GM18508 (cell line): ENCODE data around the gene VWA5B2.
"Not testable (repeated sequence)": the region's sequence is repeated elsewhere in the genome, so short reads cannot be mapped to it uniquely, and the experiment has no call there.

ENCODE experiments used
- ATAC-seq: cut with Tn5 transposase; IDR thresholded peaks from one replicate; pipeline ENCODE4 v1.9.1; 2021; ENCODE audit warnings: moderate number of reproducible peaks; ENCODE audit not compliant: insufficient read depth, unreplicated experiment

The VWA5B2 gene

GRCh38 chr3:184267249-184267648, 37.9 kb downstream of the VWA5B2 start:
- ATAC-seq, result not testable (repeated sequence)

GRCh38 chr3:184272269-184272668, 42.9 kb downstream of the VWA5B2 start:
- no peak for ATAC-seq

- ATAC-seq, result no peak
Measured at GRCh38 chr3:184275381-184275701, 46.0 kb downstream of the VWA5B2 start.

GRCh38 chr3:184275961-184276910, 46.9 kb downstream of the VWA5B2 start, which contains the start of gene ECE2:
TSS of gene ECE2 (plus strand) at chr3:184276022. CDS start at chr3:184276154, 132 bp downstream.
- ATAC-seq, result no peak

- ATAC-seq, result no peak
Measured at GRCh38 chr3:184277366-184277765, 48.0 kb downstream of the VWA5B2 start.

- no peak for ATAC-seq
Measured at GRCh38 chr3:184282941-184283340, 53.6 kb downstream of the VWA5B2 start.

GRCh38 chr3:184283681-184284080, 54.3 kb downstream of the VWA5B2 start:
- no peak for ATAC-seq

GRCh38 chr3:184284696-184285095, 55.3 kb downstream of the VWA5B2 start:
- ATAC-seq, result no peak

GRCh38 chr3:184289426-184289938, 60.1 kb downstream of the VWA5B2 start:
- no peak for ATAC-seq

GRCh38 chr3:184290331-184290730, 60.9 kb downstream of the VWA5B2 start:
- no peak for ATAC-seq

GRCh38 chr3:184291044-184291737, 61.8 kb downstream of the VWA5B2 start:
- no peak for ATAC-seq
